Skin of body (tissue), 2 donors: Measurements from ENCODE around the gene CLN6. TPM values are rescaled to one million over a fixed set of nuclear protein-coding genes. Genes with fewer than 3 reads are reported as not detected.

Experiments used
- DNase-seq: peaks from one replicate; lab custom pipeline; 2025; lab: John Stamatoyannopoulos, UW
- total RNA-seq: library from RNA; depleted of rRNA; stranded (reverse); fragments of >200 nt; gene quantifications from one replicate; pipeline ENCODE4 v1.2.3, GENCODE V29; 2014

CLN6 gene
- 15.3 TPM for total RNA-seq

GRCh38 chr15:68229386-68230156 is at the start of gene CLN6:
Gene CLN6 (minus strand): TSS chr15:68229728. CDS start chr15:68229584, 144 bp downstream.
- peak; percentile 77 for DNase-seq

GRCh38 chr15:68278595-68279405 is 49.3 kb upstream of the CLN6 start:
- DNase-seq: peak; percentile 20

- no peak for DNase-seq
Measured at GRCh38 chr15:68278345-68278594, 48.7 kb upstream of the CLN6 start.

- peak; percentile 93 for DNase-seq
Measured at GRCh38 chr15:68277603-68278344, 48.2 kb upstream of the CLN6 start, which contains the start of gene FEM1B. Gene FEM1B (plus strand): TSS chr15:68277745. CDS start chr15:68278418, 673 bp downstream.

DNA sequence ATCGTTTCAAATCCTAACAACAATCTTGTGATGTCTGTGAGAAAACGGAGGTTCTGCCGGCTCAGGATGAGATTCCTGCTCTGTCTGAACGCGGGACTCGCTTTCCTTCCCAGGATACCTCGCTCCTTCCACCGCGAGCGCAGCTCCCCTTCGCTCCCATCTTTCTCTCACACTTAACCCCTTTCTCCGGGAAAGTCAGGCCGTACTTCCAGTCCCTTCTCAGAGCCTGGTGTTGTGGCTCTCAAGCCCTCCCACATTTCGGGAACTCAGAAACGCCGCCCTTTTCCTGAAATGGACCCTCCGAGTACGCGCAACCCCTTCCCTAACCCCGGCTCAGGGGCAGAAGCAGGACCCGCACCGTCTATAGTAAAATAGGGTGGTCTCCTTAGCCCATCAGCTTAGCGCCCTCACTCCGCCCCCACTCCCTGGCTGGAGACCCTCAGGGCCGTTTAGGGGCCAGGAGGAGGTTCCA is 47.6 kb upstream of the CLN6 start:
- peak; percentile 78 for DNase-seq

- DNase-seq: peak; percentile 62
Measured at GRCh38 chr15:68276668-68277067, 47.1 kb upstream of the CLN6 start.

DNA sequence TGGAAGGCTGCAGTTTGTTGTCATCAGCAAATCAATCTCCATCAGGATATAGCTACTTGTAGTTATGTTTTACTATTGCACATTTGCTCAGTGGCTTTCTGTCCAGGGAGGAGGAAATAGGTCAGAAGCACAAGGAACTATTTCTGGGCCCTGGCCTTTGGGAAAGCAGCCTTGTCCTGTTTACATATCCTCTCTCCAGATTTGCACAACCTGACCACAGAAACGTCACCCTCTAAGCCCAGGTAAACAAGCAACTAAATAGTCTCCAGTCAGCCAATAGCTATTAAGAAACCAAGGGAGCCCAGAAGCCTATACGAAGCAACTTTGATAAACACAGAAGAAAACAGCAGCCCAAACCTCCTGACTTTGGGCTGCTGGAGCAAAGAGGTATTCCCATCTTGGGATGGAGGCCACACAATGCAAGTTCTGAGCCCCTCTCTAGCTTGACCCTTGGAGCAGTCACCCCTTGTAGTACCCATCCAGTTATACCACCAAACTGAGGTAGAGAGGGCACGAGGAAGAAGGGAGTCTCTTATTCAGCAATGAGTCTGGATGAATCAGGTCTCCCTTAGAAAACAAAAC is 45.7 kb upstream of the CLN6 start:
- no peak for DNase-seq

GRCh38 chr15:68274201-68274848 is 44.8 kb upstream of the CLN6 start:
- no peak for DNase-seq

DNA sequence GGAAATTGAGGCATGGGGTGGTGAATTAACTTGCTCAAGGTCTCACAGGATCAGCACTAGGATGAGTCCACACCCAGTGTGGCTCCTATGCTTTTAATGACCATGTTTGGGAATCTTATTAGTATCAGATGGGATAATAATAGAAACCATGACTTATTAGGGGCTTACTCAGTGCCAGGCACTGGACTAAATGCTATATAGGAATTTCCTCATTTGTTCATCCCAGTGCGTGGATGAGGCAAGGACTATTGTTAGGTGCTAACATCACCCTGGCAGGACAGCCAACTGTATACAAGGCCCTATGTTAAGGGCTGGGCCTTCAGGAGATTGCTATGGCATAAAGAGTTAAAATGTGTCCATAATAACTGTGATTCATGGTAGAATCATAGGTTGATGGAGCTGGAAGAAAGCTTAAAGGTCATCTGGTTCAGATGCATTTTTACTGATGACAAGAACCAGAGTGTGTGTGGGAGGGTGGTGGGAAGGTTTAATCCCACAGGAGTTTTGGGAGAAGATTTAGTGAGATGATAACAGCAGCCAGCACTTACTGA is 43.3 kb upstream of the CLN6 start:
- no peak for DNase-seq

DNA sequence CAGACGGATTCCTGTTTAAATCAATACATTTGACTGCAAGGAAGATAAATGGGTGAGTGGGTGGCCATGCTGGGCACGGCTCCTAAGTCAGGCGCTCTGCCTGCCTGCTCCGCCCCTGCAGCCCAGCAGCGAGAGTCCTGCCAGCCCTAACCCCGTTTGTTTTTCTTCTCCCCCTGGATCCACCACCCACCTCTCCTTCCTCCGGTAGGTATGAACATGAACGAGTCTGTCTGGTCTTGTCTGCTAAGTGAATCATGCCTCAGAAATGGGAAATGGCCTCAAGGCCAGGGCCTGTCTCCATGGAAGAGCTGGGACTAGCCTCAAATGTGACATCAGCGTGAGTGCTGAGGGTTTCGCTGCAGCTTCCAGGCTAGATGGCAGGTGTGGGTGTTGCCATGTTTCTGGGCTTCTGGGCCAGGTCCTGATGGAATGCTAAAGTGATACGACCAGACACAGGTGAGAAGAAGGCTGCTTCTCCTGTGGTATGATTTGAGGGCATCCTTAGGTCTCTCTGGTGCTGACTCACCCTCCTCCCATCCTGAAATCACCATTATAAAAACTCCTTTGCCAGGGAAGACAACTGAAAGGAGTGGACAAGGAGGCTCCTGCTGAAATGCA is 42.4 kb upstream of the CLN6 start:
- DNase-seq: peak; percentile 23

- no peak for DNase-seq
Measured at GRCh38 chr15:68268405-68268804, 38.9 kb upstream of the CLN6 start.

- no peak for DNase-seq
Measured at GRCh38 chr15:68265674-68266073, 36.1 kb upstream of the CLN6 start.

DNA sequence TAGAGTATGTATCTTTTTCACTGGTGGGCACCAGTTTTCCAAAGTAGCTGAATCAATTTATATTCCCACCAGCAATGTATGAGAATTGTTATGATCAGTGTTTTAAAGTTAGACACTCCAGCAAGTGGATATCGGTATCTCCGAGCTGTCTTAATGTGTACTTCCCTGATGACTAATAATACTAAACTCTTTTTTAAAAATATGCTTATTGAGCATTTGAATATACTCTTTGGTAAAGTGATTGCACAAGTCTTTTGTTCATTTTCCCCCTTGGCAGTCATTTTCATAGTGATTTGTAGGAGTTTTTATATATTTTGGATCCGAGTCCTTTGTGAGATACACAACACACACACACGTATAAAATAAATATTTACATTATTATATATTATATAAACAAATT is 35.6 kb upstream of the CLN6 start:
- DNase-seq: no peak

DNA sequence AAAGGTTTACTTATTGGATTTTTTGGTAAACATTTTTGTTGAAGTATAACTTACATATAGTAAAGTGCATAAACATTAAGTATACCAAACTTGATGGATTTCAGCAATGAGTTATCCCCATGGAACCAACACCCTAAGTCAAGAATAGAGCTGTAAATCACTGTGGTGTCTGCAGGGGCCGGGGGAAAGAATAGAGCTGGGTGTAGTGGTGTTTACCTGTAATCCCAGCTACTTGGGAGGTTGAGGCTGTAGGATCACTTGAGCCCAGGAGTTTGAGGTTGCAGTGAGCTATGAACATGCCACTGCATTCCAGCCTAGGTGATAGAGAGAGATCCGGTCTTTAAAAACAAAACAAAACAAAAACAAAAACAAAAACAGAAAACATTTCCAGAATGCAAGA is 34.8 kb upstream of the CLN6 start:
- DNase-seq: no peak

- DNase-seq: no peak
Measured at GRCh38 chr15:68262514-68263356, 33.2 kb upstream of the CLN6 start.

- no peak for DNase-seq
Measured at GRCh38 chr15:68261980-68262379, 32.5 kb upstream of the CLN6 start.

DNA sequence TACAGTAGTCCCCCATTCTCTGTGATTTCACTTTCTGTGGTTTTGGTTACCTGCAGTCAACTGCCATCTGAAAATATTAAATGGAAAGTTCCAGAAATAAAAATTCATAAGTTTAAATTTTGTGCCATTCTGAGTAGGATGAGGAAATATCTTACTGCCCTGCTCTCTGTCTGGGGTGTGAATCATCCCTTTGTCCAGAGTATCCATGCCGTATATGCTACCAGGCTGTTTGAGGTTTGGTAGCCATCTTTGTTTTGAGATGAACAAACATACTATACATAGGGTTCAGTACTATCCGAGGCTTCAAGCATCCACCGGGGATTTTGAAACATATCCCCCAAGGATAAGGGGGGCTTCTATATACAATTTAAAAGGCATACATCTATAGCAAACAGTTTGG is 31.7 kb upstream of the CLN6 start:
- DNase-seq: no peak

- DNase-seq: no peak
Measured at GRCh38 chr15:68259883-68260282, 30.4 kb upstream of the CLN6 start.

- no peak for DNase-seq
Measured at GRCh38 chr15:68258692-68259091, 29.2 kb upstream of the CLN6 start.
